ENCODE measurements around the gene HSPA6.

Gene HSPA6

GRCh38 chr1:161481624-161482392 is 42.5 kb upstream of the HSPA6 start:
- Histone ChIP-seq H4K20me1 (ENCODE audit: insufficient read depth, low read length) (no peaks in the 10 kb centered on the region), H3K79me2 (ENCODE audit: insufficient read depth, low read length) (no peaks in the 10 kb centered on the region), H3K4me1 (ENCODE audit: insufficient read depth, low read length) (no peaks in the 10 kb centered on the region), H2AFZ (ENCODE audit: low read depth, low read length) (no peak overlapping the region), H3K4me2 (ENCODE audit: insufficient read depth, low read length) (no peak overlapping the region), H3K27me3 (ENCODE audit: insufficient read depth, low read length, poor library complexity) (peaks cover 3% of the 10 kb centered on the region), H3K9ac (ENCODE audit: low read depth, low read length) (no peak overlapping the region), H3K36me3 (ENCODE audit: insufficient read depth, low read length) (no peaks in the 10 kb centered on the region), H3K27ac (ENCODE audit: low read length) (no peak overlapping the region), H3K9me3 (ENCODE audit: insufficient read depth, low read length, severe bottlenecking) (no peaks in the 10 kb centered on the region), H3K4me3 (ENCODE audit: low read depth in 1 of 2, low read length in 2 of 2) (no peak overlapping the region)
- no peak for DNase-seq
- TF ChIP-seq CTCF (IDR thresholded peaks at IDR 0.05; ENCODE audit: borderline replicate concordance, extremely low read depth, low read length, poor library complexity, severe bottlenecking), result no peak
- no peak for TF ChIP-seq EZH2 (IDR thresholded peaks at IDR 0.05; ENCODE audit: borderline replicate concordance, low read depth, low read length, severe bottlenecking)
- no peak for ATAC-seq (ENCODE audit: insufficient read depth, low read depth)

GRCh38 chr1:161482610-161483009 is 41.7 kb upstream of the HSPA6 start:
- no peak for ATAC-seq (ENCODE audit: insufficient read depth, low read depth)
- Histone ChIP-seq H3K4me3 (ENCODE audit: low read depth in 1 of 2, low read length in 2 of 2) (no peak overlapping the region), H3K27me3 (ENCODE audit: insufficient read depth, low read length, poor library complexity) (peaks cover 3% of the 10 kb centered on the region), H4K20me1 (ENCODE audit: insufficient read depth, low read length) (no peaks in the 10 kb centered on the region), H2AFZ (ENCODE audit: low read depth, low read length) (no peak overlapping the region), H3K9me3 (ENCODE audit: insufficient read depth, low read length, severe bottlenecking) (no peaks in the 10 kb centered on the region), H3K9ac (ENCODE audit: low read depth, low read length) (no peak overlapping the region), H3K4me1 (ENCODE audit: insufficient read depth, low read length) (no peaks in the 10 kb centered on the region), H3K27ac (ENCODE audit: low read length) (no peak overlapping the region), H3K36me3 (ENCODE audit: insufficient read depth, low read length) (no peaks in the 10 kb centered on the region), H3K79me2 (ENCODE audit: insufficient read depth, low read length) (no peaks in the 10 kb centered on the region), H3K4me2 (ENCODE audit: insufficient read depth, low read length) (no peak overlapping the region)
- DNase-seq, result no peak
- no peak for TF ChIP-seq CTCF (IDR thresholded peaks at IDR 0.05; ENCODE audit: borderline replicate concordance, extremely low read depth, low read length, poor library complexity, severe bottlenecking)

GRCh38 chr1:161483361-161483760 is 41.0 kb upstream of the HSPA6 start:
- no peak overlapping the region for H2AFZ ChIP-seq (ENCODE audit: low read depth, low read length)
- ATAC-seq (ENCODE audit: insufficient read depth, low read depth), result no peak

More at GRCh38 chr1:161483361-161483760, 41.0 kb upstream of the HSPA6 start:
- Histone ChIP-seq H3K9ac (ENCODE audit: low read depth, low read length) (no peak overlapping the region), H4K20me1 (ENCODE audit: insufficient read depth, low read length) (no peaks in the 10 kb centered on the region), H3K36me3 (ENCODE audit: insufficient read depth, low read length) (no peaks in the 10 kb centered on the region), H3K4me3 (ENCODE audit: low read depth in 1 of 2, low read length in 2 of 2) (no peak overlapping the region), H3K79me2 (ENCODE audit: insufficient read depth, low read length) (no peaks in the 10 kb centered on the region), H3K27me3 (ENCODE audit: insufficient read depth, low read length, poor library complexity) (peaks cover 3% of the 10 kb centered on the region), H3K4me1 (ENCODE audit: insufficient read depth, low read length) (no peaks in the 10 kb centered on the region), H3K9me3 (ENCODE audit: insufficient read depth, low read length, severe bottlenecking) (no peaks in the 10 kb centered on the region), H3K27ac (ENCODE audit: low read length) (no peak overlapping the region), H3K4me2 (ENCODE audit: insufficient read depth, low read length) (no peak overlapping the region)
- no peak for TF ChIP-seq EZH2 (IDR thresholded peaks at IDR 0.05; ENCODE audit: borderline replicate concordance, low read depth, low read length, severe bottlenecking)
- TF ChIP-seq CTCF (IDR thresholded peaks at IDR 0.05; ENCODE audit: borderline replicate concordance, extremely low read depth, low read length, poor library complexity, severe bottlenecking), result no peak
- no peak for DNase-seq

All from DND-41 (cell line).